IPS-20b (cell line): ENCODE data around the gene NFATC2.

Source experiments
- H3K27ac ChIP-seq: one replicate; pipeline ENCODE4 v1.5.1; 2013; ENCODE audit warnings: low read length
- H3K27me3 ChIP-seq: 2 replicates; pipeline ENCODE4 v1.6.1; 2013; ENCODE audit warnings: mild to moderate bottlenecking, low read length, inconsistent platforms; ENCODE audit not compliant: insufficient read depth
- H3K36me3 ChIP-seq: 2 replicates; pipeline ENCODE4 v1.6.1; 2013; ENCODE audit warnings: low read depth, mild to moderate bottlenecking, inconsistent platforms, low read length, moderate library complexity; ENCODE audit not compliant: insufficient read depth
- H3K4me1 ChIP-seq: 2 replicates; pipeline ENCODE4 v1.6.1; 2013; ENCODE audit warnings: mild to moderate bottlenecking, control low read depth, inconsistent platforms, low read length, moderate library complexity; ENCODE audit not compliant: insufficient read depth
- H3K4me3 ChIP-seq: 2 replicates; pipeline ENCODE4 v1.5.1; 2013; ENCODE audit warnings: mild to moderate bottlenecking, low read length, inconsistent platforms
- H3K9ac ChIP-seq: 2 replicates; pipeline ENCODE4 v1.6.1; 2013; ENCODE audit warnings: low read depth, mild to moderate bottlenecking, inconsistent platforms, low read length, moderate library complexity
- H3K9me3 ChIP-seq: 2 replicates; pipeline ENCODE4 v1.6.1; 2013; ENCODE audit warnings: mild to moderate bottlenecking, low read depth, low read length, inconsistent platforms; ENCODE audit not compliant: insufficient read depth

NFATC2 gene

DNA sequence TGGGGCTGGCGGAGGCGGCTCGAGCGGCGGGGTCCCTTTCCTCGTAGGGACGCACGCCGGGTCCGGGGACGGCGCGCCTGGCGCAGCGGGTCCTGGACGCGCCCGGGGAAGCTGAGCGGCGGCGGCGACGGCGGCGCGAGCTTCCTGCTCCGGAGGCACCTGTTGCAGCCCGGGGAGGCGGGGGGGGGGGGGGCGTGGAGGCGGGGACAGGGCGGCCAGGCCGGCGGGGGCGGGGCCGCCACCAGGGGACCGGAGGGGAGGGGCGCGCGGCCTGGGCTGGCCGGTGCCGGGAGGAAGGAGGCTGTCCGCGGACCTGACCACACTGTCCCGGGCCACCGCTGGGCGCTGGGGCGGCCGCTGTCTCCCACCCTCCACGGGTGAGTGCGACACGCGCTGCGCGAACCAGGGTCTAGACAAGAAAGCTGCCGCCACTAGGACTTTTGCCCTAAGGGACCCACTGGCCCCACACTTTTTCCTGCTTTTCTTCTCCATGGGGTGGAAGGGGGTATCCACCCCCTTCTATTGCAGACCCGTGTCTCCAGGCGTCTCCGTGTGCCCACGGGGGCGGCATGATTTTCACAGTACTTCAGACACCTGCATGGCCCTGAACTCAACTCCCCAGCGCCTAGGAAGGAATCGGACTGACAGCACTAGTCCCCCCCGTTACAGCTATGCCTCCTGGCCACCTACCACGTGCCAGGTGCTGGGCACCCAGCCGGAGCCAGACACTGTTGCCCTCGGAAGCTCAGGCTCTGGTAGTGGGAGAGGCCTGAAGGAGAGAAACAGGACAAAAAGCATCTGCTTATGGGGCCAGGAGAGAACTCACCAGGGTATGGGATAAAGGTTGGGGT lies at the start of gene NFATC2:
Gene NFATC2 (minus strand): TSS at position 149 of the 851 bp plus-strand sequence. CDS start 220 bp downstream, outside the sequence.
- Histone ChIP-seq H3K4me3 (peak within 1 kb of the TSS; percentile 63; the same call in 1 of the 2 replicates), H3K9ac (0 out of 2 replicates have a peak within 1 kb of the TSS, but pooled peaks have one; percentile 44), H3K27ac (no peak within 1 kb of the TSS), H3K4me1 (no peaks in the 10 kb centered on the region; the same call in 1 of the 2 replicates), H3K27me3 (peaks cover 60% of the 10 kb centered on the region), H3K36me3 (no peaks in the 10 kb centered on the region), H3K9me3 (no peaks in the 10 kb centered on the region)

DNA sequence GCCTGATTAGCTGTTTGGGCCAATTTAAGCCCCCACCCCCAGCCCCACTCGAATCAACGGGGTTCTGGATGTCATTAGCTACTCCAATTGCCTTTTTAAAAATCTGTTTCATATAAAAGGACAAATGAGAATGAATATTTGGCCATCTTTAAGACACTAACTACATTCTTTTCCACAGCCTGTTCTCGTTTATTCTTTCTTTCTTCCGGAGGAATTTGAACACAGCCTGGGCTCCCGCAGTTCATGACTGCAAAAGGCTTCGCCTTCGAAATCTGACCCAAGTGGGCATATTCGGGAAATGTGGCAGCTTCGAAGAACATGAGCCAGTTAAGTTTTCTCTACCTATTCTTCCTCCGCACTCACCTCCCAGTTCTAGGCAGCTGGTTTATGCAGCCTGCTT lies 49.4 kb upstream of the NFATC2 start:
- H3K36me3 ChIP-seq, result no peaks in the 10 kb centered on the region
- no peak overlapping the region for H3K27ac ChIP-seq
- no peaks in the 10 kb centered on the region for H3K27me3 ChIP-seq
- H3K4me3 ChIP-seq, result no peak overlapping the region
- H3K9me3 ChIP-seq, result no peaks in the 10 kb centered on the region
- H3K9ac ChIP-seq, result no peak overlapping the region
- peaks cover 7% of the 10 kb centered on the region; the same call in 1 of the 2 replicates for H3K4me1 ChIP-seq

DNA sequence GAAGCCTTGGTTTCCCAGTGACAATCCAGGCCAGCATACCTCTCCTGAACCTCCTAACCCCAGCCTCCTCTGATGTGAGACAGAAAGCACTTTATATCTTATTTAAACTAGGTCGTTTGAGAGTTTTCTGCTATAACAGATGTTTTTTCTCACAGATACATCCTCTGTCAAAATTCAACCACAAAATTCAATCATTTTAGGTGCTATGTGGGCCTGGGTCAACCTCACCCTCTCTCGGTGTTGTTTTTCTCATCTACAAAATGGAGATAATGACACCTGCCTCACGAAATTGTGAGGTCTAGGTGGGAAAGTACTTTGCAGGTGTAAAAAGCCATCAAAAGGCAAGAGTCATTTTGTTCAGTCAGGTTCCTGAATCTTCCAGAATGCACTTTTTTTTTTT lies 46.2 kb upstream of the NFATC2 start:
- H3K4me3 ChIP-seq, result no peak overlapping the region
- no peaks in the 10 kb centered on the region for H3K36me3 ChIP-seq
- H3K27me3 ChIP-seq, result no peaks in the 10 kb centered on the region
- H3K9ac ChIP-seq, result no peak overlapping the region
- no peaks in the 10 kb centered on the region for H3K9me3 ChIP-seq
- no peak overlapping the region for H3K27ac ChIP-seq
- H3K4me1 ChIP-seq, result no peaks in the 10 kb centered on the region

DNA sequence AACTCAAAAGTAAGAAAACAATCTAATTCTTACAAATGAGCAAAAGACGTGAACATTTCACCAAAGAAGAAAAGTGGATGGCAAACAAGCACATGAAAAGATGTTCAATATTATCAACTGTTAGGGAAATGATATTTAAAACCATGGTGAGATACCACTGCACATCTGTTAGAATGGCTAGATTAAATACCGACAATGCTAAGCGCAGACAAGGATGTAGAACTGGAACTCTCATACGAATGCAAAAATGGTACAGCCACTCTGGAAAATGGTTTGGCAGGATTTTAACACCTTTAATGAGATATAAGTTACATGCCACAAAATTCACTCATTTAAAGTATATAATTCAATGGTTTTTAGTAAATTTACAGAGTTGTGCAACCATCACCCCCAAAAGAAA lies 44.6 kb upstream of the NFATC2 start:
- Histone ChIP-seq H3K9ac (no peak overlapping the region), H3K9me3 (no peaks in the 10 kb centered on the region), H3K4me3 (no peak overlapping the region), H3K27me3 (no peaks in the 10 kb centered on the region), H3K36me3 (no peaks in the 10 kb centered on the region), H3K4me1 (no peaks in the 10 kb centered on the region), H3K27ac (no peak overlapping the region)

DNA sequence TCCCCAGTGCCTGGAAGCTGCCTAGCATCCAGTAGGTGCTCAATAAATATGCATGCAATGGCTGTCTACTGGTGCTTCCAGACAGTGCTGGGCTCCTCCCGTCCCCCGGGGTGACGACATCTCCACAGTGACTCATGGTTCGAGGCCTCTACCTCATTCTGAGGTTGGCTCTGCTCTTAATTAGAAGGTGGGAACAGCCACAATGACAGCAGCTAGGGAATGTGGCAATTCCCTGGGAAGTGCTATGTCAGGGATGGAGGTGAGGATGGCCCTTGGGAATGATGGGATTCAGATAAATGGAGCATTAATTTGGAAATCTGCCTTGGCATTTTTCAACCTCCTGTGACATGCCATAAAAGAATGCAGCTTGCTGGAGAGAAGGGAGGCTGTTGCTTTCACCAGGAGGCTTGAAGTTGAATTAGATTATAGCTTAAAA lies 43.5 kb upstream of the NFATC2 start:
- Histone ChIP-seq H3K9me3 (no peaks in the 10 kb centered on the region), H3K27me3 (no peaks in the 10 kb centered on the region), H3K4me1 (no peaks in the 10 kb centered on the region), H3K4me3 (no peak overlapping the region), H3K9ac (no peak overlapping the region), H3K27ac (no peak overlapping the region), H3K36me3 (no peaks in the 10 kb centered on the region)

DNA sequence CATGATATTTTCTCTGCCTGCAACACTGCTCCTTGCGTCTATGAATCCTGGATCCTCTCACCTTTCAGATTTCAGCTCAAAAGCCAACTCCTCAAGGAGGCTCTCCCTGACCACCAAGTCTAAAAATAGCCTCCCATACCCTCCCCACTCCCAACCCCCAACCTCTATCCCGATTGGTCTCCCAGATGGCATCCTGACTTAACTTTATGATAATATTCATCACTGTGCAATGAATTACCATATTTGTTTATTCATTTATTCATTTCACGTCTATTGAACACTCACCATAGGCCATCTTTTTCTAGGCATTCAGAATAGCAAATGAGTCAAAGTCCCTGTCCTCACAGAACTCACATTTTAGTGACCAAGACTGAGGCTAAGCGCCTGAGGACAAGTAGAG lies 42.6 kb upstream of the NFATC2 start:
- H3K4me1 ChIP-seq, result no peaks in the 10 kb centered on the region
- no peaks in the 10 kb centered on the region for H3K9me3 ChIP-seq
- H3K36me3 ChIP-seq, result no peaks in the 10 kb centered on the region
- no peak overlapping the region for H3K4me3 ChIP-seq
- no peak overlapping the region for H3K9ac ChIP-seq
- H3K27ac ChIP-seq, result no peak overlapping the region
- no peaks in the 10 kb centered on the region for H3K27me3 ChIP-seq

DNA sequence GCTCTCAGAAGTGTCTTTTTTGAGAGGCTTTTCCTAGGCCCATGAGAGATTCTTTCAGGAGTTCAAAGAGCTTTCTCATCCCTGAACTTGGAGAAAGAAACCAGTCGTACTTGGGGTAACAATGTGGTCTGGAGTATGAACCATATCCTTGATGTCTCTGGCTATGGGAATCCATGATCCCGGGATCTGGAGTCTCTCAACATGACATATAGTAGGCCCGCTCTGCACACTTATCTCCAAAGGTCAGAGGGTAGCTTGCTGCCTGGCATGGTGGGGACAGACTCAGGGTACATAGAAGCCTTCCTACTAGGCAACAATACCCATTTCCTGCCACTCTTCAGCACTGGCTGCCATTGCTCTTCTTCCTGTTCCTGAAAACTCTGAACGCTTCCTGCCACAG lies 42.2 kb upstream of the NFATC2 start:
- Histone ChIP-seq H3K9ac (no peak overlapping the region), H3K27ac (no peak overlapping the region), H3K36me3 (no peaks in the 10 kb centered on the region), H3K4me3 (no peak overlapping the region), H3K9me3 (no peaks in the 10 kb centered on the region), H3K4me1 (no peaks in the 10 kb centered on the region), H3K27me3 (no peaks in the 10 kb centered on the region)

DNA sequence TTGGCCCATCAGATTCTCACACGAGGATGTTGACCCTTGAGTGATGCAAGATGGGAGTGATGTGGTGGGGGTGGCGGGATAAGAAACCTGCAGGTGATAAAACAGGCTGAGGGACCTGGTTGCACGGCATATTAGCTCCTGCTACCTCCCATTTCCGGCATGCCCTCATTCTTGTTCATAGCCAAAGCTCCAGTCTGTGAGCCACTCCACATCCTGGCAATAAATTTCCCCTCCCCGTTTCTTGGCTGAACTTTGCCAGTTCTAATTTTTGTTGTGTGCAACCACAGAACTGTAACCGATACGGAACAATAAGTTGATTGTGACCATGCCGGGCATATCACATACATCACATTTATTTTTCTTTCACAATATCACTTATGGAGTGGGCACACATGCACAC lies 41.6 kb upstream of the NFATC2 start:
- H3K36me3 ChIP-seq, result no peaks in the 10 kb centered on the region
- no peak overlapping the region for H3K9ac ChIP-seq
- no peaks in the 10 kb centered on the region for H3K27me3 ChIP-seq
- H3K27ac ChIP-seq, result no peak overlapping the region
- H3K9me3 ChIP-seq, result no peaks in the 10 kb centered on the region
- no peaks in the 10 kb centered on the region for H3K4me1 ChIP-seq
- H3K4me3 ChIP-seq, result no peak overlapping the region

DNA sequence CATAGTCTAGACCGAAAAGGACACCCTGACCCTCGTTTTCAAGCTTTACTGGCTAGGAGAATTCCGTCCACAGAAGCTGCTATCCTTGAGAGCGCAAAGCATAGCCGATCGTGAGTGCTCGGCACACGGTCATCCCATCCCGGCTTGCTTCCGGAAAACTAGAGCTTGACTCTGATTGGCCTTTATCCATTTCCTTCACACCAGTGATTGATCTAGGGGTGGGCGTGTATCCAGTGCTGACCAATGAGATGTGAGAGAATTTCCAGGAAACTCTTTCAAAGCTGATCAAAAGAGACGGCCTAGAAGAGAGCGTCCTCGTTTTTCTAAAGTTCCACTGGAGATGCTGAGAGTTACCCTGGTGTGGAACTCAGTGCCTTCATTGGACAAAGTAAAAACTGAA lies 41.0 kb upstream of the NFATC2 start:
- H3K36me3 ChIP-seq, result no peaks in the 10 kb centered on the region
- H3K27ac ChIP-seq, result no peak overlapping the region
- no peaks in the 10 kb centered on the region for H3K27me3 ChIP-seq
- H3K4me3 ChIP-seq, result no peak overlapping the region
- no peaks in the 10 kb centered on the region for H3K4me1 ChIP-seq
- H3K9ac ChIP-seq, result no peak overlapping the region
- no peaks in the 10 kb centered on the region for H3K9me3 ChIP-seq

DNA sequence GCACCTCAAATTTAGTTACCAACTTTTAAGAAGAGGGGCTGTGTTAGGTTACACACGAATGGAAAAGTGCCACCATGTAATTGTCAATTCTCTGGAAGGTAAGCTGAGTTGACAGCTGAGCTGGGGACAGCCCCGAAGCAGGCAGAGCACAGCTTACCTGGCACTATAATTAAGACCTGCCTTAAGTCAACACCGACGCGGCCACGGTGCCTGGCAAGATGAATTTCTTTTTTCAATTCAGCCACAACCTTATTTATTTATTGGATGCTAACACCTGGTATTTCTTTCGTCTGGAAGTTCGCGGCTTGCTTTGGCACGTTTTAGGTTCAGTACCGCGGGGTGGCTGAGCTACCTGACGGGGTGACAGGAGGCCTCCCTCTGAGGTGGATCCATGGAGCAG lies 40.6 kb upstream of the NFATC2 start:
- H3K4me1 ChIP-seq, result no peaks in the 10 kb centered on the region
- H3K27ac ChIP-seq, result no peak overlapping the region
- H3K9me3 ChIP-seq, result no peaks in the 10 kb centered on the region
- H3K4me3 ChIP-seq, result no peak overlapping the region
- no peak overlapping the region for H3K9ac ChIP-seq
- no peaks in the 10 kb centered on the region for H3K36me3 ChIP-seq
- no peaks in the 10 kb centered on the region for H3K27me3 ChIP-seq

DNA sequence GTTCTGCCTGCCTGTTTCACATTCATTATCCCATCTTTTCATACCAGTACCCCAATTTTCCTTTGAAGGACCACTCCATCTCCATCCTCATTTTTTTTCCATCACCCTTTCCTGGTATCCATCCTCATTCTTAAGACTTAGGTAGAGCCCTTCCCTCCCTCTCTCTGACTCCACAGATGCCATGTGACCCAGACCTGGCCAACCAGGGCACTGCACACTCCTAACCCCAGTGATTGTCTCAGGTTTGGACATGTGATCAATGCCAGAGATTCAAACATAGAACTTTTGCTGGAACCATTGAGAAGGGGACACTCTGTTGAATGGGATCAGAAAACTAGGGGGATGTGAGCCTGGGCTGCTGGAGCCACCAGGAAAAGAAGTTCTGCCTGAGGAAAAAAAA lies 39.1 kb upstream of the NFATC2 start:
- Histone ChIP-seq H3K27me3 (no peaks in the 10 kb centered on the region), H3K4me3 (no peak overlapping the region), H3K4me1 (no peaks in the 10 kb centered on the region), H3K9me3 (no peaks in the 10 kb centered on the region), H3K27ac (no peak overlapping the region), H3K9ac (no peak overlapping the region), H3K36me3 (no peaks in the 10 kb centered on the region)

DNA sequence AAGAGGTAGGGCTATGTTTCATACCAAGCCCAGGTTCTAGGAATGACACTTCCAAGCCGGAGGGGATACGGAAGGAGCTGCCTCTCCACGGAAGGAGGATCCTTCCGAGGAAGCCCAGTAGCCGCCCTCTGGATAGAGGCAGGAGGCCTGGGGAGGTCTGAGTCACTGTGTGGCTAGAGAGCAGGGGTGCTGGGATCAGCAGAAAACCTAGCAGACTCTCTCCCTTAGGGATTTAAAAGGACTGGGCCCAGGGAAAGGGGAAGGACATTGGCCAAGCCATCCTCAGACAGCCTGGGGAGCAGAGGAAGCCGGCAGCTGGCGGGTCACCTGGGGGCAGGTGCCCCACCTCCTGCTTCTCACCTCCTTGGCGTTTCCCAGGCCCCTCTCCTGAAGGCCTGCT lies 36.6 kb upstream of the NFATC2 start:
- no peaks in the 10 kb centered on the region for H3K4me1 ChIP-seq
- no peaks in the 10 kb centered on the region for H3K9me3 ChIP-seq
- H3K27ac ChIP-seq, result no peak overlapping the region
- H3K36me3 ChIP-seq, result no peaks in the 10 kb centered on the region
- H3K4me3 ChIP-seq, result no peak overlapping the region
- H3K27me3 ChIP-seq, result no peaks in the 10 kb centered on the region
- H3K9ac ChIP-seq, result no peak overlapping the region
